Anterior cingulate cortex (tissue), 58 donors: ENCODE results near the gene SMIM20.
"Not testable (repeated sequence)": the region's sequence is repeated elsewhere in the genome, so short reads cannot be mapped to it uniquely, and the experiment has no call there.

Source experiments
- DNase-seq, 58 donors: peaks; one replicate each; lab custom pipeline; 2025; lab: John Stamatoyannopoulos, UW

SMIM20 gene

DNA sequence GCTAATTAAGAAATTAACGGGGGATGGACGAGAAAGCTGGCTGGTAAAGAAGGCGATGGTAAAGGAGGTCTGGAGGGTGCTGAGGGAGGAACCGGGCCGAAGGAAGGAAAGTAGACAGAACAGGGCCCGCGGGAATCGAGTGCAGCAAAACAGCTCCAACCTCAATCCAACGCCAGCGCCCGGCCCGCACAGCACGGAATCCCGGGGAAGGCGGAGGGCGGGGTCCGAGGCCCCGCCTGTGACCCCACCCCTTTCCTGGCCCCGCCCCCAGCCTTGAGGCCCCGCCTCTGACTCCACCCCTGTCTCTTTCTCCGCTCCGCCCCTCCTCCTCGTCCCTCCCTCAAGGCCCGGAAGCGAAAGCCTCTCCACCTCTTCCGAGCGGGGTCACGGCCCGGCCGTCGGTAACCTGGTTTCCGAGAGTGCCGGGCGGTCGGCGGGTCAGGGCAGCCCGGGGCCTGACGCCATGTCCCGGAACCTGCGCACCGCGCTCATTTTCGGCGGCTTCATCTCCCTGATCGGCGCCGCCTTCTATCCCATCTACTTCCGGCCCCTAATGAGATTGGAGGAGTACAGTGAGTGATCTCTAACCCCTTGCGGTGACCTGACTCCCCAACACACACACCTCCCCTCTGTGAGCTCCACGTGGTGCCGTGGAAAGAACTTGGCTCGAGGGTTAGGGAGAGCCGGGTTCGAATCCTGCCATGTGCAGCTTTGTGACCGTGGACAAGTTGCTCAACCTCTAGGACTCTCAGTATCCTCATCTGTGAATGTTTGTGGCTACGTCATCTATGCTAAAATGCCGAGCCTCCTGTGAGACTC is at the start of gene SMIM20:
SMIM20 (plus strand) TSS at position 370 of the 819 bp plus-strand sequence; CDS start at position 464, 94 bp downstream.
- peak; percentile 46 to 97 (median 91) for DNase-seq

DNA sequence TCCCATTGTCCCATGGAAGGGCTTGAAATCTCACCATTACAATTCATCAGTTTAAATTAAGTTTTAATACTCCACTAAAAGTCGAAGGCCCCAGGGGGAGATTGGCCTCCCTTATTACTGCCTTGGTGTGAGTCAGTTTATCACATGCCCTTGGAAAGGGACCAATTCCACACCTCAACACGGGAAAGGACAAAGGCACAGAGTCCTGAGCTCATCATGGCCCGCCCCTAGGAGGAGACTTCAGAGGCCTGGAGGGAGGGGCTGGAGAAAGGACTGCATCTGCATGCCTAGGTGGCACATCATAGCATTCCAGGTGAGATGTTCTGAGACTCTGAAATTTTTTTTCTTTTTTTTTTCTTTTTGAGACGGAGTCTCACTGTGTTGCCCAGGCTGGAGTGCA is 48.4 kb upstream of the SMIM20 start:
- DNase-seq, result peak in 1 of 58 donors; percentile 15

DNA sequence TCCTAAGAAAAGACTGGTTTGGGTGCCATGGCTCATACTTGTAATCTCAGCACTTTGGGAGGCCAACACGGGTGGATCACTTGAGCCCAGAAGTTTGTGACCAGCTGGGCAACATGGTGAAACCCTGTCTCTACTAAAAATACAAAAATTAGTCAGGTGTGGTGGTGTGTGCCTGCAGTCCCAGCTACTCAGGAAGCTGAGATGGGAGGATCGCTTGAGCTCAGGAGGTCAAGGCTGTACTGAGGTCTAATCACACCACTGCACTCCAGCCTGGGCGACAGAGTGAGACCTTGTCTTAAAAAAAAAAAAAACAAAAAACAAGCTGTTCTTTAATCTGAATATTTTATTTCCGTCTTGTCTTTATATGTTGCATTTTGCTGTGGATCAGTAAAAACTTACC is 47.6 kb upstream of the SMIM20 start:
- DNase-seq, result not testable (repeated sequence)

DNA sequence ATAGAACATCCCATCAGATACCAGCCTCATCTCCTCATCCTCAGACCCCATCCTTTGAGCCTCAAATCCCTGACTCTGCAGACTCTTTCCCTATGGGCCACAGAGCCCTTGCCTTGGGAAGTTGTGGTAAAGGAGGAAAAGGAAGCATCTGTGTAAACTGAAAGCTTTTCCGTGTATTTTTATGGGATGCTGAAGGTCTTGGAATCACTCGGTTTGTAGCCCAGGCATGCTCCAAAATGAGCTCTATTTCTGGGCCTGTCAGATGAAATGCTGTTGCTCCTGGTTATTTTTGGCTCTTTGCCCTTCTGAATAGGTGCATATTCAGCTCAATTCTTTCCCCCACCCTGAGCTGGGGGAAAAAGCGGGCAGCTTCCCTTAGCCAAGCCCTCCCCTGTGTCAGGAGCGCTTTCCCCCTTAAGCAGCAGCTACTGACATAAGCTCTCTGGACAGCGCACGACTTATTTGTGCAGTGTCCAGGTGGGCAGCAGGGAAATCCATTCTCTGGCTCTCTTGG is 46.2 kb upstream of the SMIM20 start:
- DNase-seq, result no peak

DNA sequence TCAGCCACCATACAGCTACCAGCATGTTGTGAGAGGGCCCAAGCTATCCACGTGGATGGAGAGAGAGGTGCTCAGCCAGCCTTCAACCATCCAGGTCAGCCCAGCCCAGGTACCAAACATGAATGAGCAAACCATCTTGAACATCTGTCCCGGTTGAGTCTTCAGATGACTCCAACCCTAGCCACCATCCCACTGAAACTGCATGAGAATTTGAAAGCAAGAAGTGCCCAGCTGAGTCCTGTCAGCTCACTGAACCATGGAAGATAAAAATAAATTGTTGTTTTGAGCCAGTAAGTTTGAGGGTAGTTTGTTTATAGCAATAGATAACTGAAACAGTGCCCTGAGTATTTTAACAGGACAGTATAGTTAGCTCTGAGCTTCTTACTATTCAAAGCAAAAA is 43.9 kb upstream of the SMIM20 start:
- no peak for DNase-seq

DNA sequence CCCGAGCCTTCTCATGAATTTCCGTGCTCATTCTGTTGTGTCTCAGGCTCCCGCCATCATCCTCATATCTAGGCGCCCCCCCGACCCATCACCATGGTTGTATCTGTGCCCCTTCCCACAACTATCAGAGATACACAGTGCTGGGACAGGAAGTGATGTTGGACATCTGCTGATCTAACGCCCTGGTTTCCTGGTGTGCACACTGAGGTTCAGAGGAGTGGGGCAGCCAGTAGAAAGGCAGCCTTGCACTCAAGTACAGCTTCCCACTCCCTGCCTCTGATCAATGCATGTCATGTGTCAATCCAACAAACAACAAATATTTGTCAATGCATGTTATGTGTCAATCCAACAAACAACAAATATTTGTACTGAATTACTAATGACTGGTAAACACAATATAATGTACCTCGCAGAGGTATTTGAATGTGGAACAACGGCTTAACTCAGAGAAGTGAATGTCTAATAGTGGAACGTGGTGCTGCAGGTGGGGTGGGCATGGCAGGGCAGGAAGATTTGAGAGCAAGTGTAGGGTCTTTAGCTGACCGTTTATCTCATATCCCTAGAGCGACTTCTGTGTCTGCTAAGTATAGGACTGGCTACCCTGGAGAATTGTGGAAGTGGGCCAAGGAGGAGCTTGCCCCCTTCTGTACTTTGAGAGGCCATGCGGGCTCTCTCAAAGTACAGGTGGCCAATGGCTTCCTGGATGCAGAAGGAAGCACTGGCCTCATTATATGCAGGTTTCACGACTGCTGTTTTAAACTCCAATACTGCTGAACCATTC is 41.0 kb upstream of the SMIM20 start:
- DNase-seq, result no peak

DNA sequence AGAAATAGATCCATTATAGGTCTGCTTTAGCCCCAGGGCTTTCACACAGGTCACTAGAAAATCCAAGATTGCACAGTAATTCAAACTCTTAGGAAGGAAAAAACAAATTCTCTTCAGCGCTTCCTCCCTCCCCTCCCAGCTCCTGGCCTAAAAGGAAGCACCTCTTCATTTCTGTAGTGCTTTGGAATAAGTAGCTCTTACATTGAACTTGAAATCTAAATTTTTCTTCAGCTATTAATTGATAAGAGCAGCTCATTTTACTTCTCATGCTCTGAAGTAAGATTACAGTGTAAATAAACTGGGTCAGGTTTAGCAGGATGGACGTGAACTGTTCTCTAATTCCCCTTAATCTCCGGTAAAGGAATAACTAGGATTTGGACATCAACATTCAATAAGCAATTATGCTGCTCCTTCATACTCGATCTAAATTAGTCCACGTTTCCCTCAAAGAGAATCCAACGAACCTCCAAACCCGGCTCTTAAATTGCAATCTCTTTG is 40.3 kb upstream of the SMIM20 start:
- no peak for DNase-seq

DNA sequence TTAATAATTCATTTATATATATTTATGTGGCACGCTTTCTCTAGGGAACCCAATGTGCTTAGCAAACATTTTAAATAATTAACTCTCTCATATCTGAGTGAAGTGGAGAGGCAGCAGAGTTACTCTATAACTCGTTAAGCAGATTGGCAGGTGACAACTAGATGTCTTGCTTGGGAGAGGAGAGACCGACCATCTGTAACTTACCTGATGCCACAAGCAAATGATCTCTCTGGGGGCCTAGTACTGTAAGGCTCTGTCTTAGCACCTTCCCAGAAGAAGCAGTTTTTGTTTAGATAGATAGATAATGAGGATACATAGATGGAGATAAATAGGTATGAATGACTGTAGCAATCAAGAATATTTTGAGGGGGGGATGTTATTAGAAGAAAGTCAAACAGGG is 39.4 kb upstream of the SMIM20 start:
- DNase-seq, result no peak

DNA sequence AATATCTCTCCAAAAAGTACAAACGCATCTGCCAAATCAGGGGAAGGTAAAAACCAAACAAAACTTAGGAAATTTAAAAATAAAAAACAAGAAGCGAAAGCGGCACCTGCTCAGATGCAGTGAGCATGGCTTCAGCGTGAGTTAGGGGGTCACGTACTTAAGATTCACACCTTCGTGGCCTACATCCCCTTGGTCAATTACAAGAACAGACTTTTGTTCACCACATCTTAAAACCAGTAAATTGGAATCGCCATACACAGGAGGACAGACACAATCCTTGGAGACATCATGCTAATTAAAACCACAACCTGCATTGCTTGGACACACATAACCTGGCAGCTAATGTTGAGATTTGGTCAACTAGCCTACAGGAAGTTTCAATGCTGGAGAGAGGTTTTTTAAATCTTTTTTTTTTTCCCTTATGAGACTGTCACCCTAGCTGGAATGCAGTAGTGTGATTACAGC is 38.7 kb upstream of the SMIM20 start:
- no peak for DNase-seq

DNA sequence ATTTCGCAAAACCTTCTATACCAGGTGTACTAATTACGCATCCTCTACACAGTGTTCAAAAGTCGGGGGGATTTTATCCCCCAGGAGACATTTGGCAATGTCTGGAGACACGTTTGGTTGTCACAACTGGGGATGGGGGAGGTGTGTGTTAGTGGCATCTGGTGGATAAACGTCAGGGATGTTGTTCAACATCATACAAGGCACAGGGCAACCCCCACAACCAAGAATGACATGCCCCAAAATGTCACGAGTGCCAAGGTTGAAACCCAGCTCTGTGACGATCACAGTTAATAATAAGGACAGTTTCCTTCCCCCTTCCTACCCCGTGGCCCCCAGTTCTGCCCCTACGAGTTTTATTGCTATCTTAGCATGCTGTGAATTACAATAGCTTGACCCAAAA is 35.3 kb upstream of the SMIM20 start:
- no peak for DNase-seq

DNA sequence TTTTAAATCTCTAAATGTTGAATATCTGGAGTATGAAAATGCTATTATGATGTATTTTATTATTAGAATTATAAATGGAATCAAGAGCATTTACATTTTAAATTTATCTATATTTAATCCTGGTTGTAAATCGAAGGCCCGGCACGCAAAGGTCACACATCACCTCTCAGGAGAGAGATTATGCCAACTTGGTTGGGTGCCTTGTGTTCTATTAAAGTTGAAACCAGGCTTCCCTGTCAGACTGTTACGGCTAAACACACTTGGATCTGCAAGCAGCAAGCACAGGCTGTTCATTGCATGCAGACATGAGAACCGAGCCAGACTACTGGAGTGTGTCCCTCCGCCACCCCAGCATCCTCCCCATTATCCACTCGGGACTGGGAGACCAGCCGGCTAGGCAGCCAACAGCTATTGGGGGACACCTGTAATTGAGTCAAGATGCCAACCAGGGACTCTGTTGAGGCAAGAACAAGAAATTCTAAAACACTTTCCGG is 34.9 kb upstream of the SMIM20 start:
- DNase-seq, result no peak

DNA sequence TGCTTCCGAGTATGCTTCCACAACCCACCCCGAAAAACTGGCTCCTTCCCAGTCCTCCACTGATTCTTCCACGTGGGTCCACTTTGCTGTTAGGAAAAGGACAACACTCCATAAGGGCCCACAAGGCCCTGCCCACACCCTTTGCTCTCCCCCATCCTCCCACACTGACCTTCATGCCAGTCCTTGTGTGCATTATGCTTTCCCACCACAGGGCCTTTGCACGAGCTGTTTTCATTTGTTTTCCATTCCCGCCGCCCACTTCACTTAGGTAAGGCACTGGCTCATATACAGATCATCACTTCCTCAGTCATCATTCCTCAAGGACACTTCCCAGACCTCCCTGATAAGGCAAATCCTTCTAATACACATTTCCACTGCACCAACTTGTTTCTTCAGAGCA is 34.4 kb upstream of the SMIM20 start:
- DNase-seq, result no peak

DNA sequence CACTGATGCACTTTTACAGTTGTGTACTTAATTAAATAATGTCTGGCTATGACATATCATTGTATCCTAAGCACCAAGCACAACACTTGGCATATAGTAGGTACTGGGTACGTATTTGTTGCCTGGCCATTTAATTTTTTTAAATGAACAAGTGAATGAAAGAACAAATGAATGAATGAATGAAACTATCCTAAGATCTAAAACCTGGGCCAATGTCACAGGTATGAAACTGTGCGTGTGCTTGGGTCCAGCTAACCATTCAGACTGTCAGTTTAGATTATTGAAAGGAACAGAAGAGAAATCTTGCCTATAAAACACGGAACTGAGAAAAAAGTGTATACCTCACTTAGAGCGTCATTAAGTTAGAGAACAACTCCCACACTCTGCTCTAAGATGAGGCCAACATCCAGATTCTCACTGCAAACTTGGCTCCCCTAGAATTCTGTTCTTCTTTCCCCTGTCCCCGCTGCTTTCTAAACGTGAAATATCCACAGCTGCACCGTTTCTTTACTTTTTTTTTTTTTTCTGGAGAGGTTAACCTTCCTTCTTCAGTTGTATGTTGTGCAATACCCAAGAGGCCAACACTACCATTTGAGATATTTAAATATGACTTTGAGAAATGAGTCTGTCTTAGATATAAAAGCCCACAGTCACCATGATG is 33.9 kb upstream of the SMIM20 start:
- no peak for DNase-seq

DNA sequence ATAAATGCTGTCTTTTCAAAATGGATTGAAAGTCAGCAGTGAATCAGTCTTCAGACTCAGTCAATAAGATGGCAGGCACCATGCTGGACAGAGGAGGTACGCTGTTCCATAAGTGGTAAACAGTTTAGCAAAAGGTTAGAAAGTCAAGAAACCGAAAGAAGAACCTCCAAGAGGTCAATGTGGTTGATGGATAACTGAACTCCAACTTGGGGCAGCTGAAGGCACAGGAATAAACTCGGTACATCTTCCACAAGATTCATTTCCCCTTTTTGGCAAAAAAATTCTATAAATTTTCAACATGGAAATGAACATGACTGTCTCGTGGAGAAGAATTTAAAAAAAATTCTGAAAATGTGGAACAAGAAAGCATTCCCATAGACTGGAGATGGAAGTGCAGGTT is 32.8 kb upstream of the SMIM20 start:
- no peak for DNase-seq

DNA sequence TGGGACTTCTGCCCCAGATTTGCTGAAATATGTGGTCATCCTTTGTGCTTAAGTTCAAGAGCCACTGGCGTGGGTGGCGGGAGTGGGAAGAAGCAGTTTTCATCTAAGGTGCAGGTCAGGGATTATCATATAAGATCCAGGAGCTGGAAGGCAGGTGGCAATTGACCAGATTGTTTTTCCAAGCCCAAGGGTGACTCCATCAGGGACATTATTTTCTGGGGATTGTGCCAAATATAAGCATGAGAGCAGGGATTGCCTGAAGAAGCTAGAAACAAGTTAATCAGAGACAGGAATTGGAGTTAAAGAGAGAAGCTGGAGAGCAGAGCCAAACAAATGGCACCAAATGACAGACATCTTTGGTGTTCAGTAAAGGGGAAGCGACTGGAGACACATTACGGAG is 31.8 kb upstream of the SMIM20 start:
- DNase-seq, result no peak

DNA sequence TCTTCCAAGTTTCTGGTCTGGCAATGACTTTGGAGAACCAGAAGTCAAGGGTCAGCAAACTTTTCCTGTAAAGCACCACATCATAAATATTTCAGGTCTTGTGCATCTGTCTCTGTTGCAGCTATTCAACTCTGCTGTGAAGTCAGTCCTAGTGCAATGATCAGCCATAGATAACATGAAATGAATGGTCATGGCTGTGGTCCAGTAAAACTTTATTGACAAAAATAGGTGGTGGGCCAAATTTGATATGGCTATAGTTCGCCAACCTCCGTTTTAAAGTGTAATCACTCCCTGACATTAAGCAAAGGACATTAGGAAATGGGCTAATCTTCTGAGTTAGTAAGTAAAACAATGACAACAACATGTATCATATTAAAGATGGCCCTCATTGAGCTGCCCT is 30.5 kb upstream of the SMIM20 start:
- DNase-seq, result no peak

DNA sequence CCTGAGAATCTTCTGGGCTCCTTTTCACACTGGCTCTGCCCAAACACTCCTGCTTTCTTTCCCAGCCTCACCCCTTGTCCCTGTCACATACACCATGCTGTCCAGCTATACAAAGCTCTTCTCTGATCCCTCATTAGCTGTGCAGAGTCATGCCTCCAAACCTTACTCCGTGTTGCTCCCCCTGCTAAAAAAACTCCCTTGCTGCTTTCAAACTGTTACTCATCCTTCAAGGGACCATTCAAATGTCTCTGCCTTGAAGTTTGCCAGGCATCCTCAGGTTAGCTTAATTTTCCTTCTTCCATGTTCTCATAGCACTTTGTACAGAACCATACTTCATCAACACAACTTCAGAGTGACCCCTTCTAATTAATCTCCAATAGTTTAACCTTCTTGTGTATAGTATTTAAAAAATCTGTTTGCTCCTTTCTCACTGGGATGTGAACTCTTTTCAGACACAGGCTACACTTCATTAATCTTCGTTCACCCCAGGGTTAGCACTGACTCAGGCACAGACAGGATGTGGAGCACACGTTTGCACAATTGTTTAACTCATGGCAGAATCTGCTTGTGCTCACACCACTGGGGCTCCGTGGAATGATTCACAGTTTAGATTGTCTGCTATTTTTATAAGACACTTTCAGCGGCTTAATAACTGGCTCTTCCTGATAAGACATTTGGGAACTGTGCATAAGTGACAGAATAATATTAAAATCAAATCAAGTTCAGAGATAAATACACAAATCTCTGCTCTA is 29.8 kb upstream of the SMIM20 start:
- no peak for DNase-seq

DNA sequence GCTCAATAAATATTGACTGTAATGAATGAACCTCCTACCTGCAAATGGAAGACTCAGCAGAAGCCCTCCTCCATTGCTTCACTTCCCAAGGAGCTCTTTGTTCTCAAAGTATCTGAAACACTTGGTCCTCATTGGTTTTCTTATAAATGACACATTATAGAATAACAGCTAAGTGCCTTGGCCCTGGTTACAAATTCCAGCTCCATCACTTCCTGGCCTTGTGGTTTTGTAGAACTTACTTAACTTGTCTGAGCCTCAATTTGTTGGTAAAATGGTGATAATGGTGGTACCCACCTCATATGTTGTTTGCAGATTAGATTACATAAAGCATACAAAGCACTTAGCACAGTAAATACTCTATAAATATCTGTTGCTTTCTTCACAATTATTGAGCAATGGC is 25.2 kb upstream of the SMIM20 start:
- no peak for DNase-seq

DNA sequence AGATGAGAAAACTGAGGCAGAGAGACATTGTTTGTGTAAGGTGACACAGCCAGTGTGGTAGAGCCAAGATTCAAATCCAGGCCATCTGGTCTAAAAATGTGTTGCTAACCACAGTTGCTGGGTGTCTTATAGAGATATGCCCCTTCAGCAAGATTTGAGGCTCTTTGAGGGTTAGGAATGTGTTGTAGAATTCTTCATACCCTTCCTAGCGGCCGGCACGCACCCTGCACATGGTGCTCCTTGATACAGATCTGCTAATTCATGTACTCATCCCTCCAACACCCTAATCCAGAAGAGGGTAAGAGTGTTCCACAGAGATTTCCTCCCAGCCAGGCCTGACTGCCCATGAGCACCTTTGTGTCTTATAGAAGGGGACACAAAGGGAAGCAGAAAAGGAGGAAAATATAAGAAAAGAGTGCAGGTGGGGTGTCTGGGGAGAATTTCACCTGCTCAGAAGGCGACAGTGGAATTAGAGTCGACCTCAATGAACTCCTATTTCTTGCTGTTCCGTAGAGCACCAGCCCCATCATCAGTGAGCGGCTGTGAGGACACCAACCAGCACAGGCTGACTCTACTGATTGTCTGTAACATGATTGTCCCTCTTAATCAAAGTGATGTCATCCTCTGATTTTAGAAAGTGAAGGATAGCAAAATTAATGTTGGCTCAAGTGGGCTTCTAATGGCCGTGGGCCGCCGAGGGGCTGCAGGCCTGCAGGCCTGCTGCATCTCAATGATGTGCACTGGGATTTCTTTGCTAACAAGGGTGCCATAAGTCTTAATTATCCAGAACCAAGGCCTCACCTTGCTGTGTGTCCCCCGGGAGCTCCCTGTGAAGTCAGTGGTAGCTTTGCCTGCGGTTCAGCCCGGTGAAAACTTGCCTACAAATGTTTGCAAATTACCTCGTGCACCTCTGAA is 24.2 kb upstream of the SMIM20 start:
- no peak for DNase-seq
